Natural killer cell (primary cell): ENCODE data around the gene PML. TPM values are rescaled to one million over a fixed set of nuclear protein-coding genes. Genes with fewer than 3 reads are reported as not detected.

Experiments
- ATAC-seq, 3 donors: fragments of 150-1000 bp in 2 of 3; fragments of 200-7000 bp in 1 of 3; cut with Tn5 transposase; 1 replicate in 1 of 3; 2 replicates in 2 of 3; pipeline ENCODE4 v1.10.0; 2021; ENCODE audit warnings: mild to moderate bottlenecking in 2 of 3, moderate library complexity in 2 of 3
- DNase-seq, 2 donors: peaks; one replicate each; pipeline versions ENCODE4 v3.0.0 to v3.0.0-alpha.2; 2013 to 2021; ENCODE audit warnings: mixed read lengths in 1 of 2
- H3K27ac ChIP-seq: one replicate; pipeline ENCODE4 v1.5.1; 2013; ENCODE audit warnings: mild to moderate bottlenecking, low read length
- H3K27me3 ChIP-seq: one replicate; pipeline ENCODE4 v1.6.1; 2013; ENCODE audit warnings: low read length; ENCODE audit not compliant: control insufficient read depth, insufficient read depth
- H3K36me3 ChIP-seq: one replicate; pipeline ENCODE4 v1.6.1; 2013; ENCODE audit warnings: low read length; ENCODE audit not compliant: control insufficient read depth, insufficient read depth
- H3K4me1 ChIP-seq: one replicate; pipeline ENCODE4 v1.6.1; 2013; ENCODE audit warnings: low read length; ENCODE audit not compliant: control insufficient read depth, insufficient read depth
- H3K4me3 ChIP-seq: one replicate; pipeline ENCODE4 v1.5.1; 2013; ENCODE audit warnings: low read length
- H3K9me3 ChIP-seq: one replicate; pipeline ENCODE4 v1.6.1; 2013; ENCODE audit warnings: low read length; ENCODE audit not compliant: control insufficient read depth, insufficient read depth
- H3K27ac Mint-ChIP-seq, 2 donors: one replicate each; pipeline ENCODE4 v1.8.0; 2022; ENCODE audit warnings: mild to moderate bottlenecking in 2 of 2, mixed read lengths in 2 of 2, moderate library complexity in 1 of 2
- H3K27me3 Mint-ChIP-seq, 2 donors: one replicate each; pipeline ENCODE4 v1.8.0; 2022; ENCODE audit warnings: low read depth in 2 of 2, mixed read lengths in 2 of 2
- H3K36me3 Mint-ChIP-seq: one replicate; pipeline ENCODE4 v1.8.0; 2022; ENCODE audit warnings: mixed read lengths
- H3K4me1 Mint-ChIP-seq, 2 donors: one replicate each; pipeline ENCODE4 v1.8.0; 2022; ENCODE audit warnings: mixed read lengths in 2 of 2
- H3K4me3 Mint-ChIP-seq: one replicate; pipeline ENCODE4 v1.8.0; 2022; ENCODE audit warnings: mild to moderate bottlenecking, moderate library complexity, mixed read lengths
- H3K9me3 Mint-ChIP-seq, 2 donors: one replicate each; pipeline ENCODE4 v1.8.0; 2022; ENCODE audit warnings: mixed read lengths in 2 of 2
- CTCF ChIP-seq: fragments of 200-600 bp; IDR thresholded peaks from one replicate; pipeline ENCODE4 v1.8.0; 2022; ENCODE audit warnings: antibody characterized with exemption
- WGBS: methylation state at CpG from one replicate; pipeline ENCODE4 v1.1.7; 2013; ENCODE audit warnings: missing lambda C conversion rate; ENCODE audit not compliant: insufficient coverage; 5-methylcytosine and 5-hydroxymethylcytosine counted together
- intact Hi-C: fragments of 100-400 bp; cut with micrococcal nuclease; formaldehyde crosslinking; loops from one replicate; pipeline ENCODE4 v1.14.2; 2022
- total RNA-seq, 4 donors: library from RNA; stranded (reverse); fragments of 120-200 nt in 1 of 4; gene quantifications; one replicate each; pipeline versions ENCODE4 v1.2.3 to v1.2.4, GENCODE V29; 2013 to 2022

The PML gene
- total RNA-seq, 3 donors from 2014 or later (not counting 1 experiment from before 2014, with no cell fraction given): 65.8 to 68.7 (median 67.6) TPM

GRCh38 chr15:74037171-74038117 lies 42.9 kb downstream of the PML start:
- Histone ChIP-seq H3K4me3 (no peak overlapping the region), H3K9me3 (no peaks in the 10 kb centered on the region), H3K27me3 (no peaks in the 10 kb centered on the region), H3K36me3 (peaks cover 55% of the 10 kb centered on the region), H3K27ac (no peak overlapping the region), H3K4me1 (no peaks in the 10 kb centered on the region)
- H3K9me3 Mint-ChIP-seq: no peaks in the 10 kb centered on the region
- DNase-seq (no peak), ATAC-seq (no peak)
- WGBS: 96% methylated on average over 21 of the region's 21 CpGs
- peaks cover 0 to 7% of the 10 kb centered on the region in 2 donors for H3K4me1 Mint-ChIP-seq
- no peak for TF ChIP-seq CTCF
- peak overlapping the region in 1 of 2 donors; percentile 23 for H3K27ac Mint-ChIP-seq
- no peaks in the 10 kb centered on the region for H3K36me3 Mint-ChIP-seq
- no peak overlapping the region for H3K4me3 Mint-ChIP-seq
- no peaks in the 10 kb centered on the region for H3K27me3 Mint-ChIP-seq
- intact Hi-C loops: no loop called here

DNA sequence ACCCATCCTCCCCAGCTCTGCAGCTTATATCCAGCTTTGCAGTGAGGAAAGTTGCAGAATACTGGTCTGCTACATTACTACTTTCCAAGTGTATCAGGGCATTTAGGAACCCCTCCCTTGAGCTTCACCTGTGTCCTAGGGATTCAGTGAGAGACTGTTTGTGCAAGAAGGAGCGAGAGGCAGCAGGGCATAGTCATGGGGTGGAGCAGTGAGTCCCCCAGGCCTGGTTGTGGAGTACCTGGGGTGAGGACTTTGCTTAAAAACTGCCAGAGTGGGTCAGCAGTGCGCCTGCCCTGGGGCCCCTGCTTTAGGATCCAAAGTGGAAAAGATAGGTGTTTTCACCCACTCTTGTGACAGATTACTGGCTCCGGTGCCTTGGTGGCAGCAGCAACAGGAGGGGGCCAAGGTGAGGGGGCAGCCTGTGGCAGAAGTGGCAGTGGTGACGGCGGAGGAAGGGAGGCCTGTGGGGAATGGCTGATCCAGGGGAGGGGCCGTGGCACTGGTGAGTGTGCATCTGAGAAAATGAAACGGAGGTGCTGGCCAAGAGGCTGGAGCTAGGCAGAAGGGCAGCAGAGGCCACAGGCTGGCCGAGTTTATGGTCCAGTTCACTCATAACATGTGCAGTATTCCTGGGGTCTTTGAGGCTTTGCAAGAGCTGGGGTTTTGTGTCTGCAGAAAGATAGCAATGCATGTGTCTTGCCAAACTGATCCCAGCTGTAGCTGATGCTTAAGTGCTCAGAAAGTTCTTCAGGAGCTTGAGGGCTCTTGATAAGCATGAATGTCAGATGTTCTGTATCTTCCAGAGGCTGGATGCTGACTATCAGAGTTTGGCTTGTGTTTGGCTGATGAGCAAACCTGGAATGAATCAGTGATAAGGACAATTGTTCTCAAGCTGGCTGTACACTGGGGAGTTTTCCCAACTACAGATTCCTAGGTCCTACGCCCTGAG lies 44.5 kb downstream of the PML start:
- peak overlapping the region; percentile 9 to 51 for H3K27ac Mint-ChIP-seq
- H3K4me1 Mint-ChIP-seq: peaks cover 0 to 7% of the 10 kb centered on the region in 2 donors
- ATAC-seq (no peak), DNase-seq (no peak)
- no peak for TF ChIP-seq CTCF
- intact Hi-C loops: no loop called here
- no peaks in the 10 kb centered on the region for H3K9me3 ChIP-seq
- no peaks in the 10 kb centered on the region for H3K4me1 ChIP-seq
- no peak overlapping the region for H3K27ac ChIP-seq
- H3K36me3 ChIP-seq: peaks cover 47% of the 10 kb centered on the region
- no peak overlapping the region for H3K4me3 Mint-ChIP-seq
- H3K27me3 ChIP-seq: no peaks in the 10 kb centered on the region
- no peaks in the 10 kb centered on the region for H3K36me3 Mint-ChIP-seq
- H3K4me3 ChIP-seq: no peak overlapping the region
- no peaks in the 10 kb centered on the region for H3K9me3 Mint-ChIP-seq
- H3K27me3 Mint-ChIP-seq: no peaks in the 10 kb centered on the region
- 88% methylated on average over 9 of the region's 9 CpGs for WGBS

DNA sequence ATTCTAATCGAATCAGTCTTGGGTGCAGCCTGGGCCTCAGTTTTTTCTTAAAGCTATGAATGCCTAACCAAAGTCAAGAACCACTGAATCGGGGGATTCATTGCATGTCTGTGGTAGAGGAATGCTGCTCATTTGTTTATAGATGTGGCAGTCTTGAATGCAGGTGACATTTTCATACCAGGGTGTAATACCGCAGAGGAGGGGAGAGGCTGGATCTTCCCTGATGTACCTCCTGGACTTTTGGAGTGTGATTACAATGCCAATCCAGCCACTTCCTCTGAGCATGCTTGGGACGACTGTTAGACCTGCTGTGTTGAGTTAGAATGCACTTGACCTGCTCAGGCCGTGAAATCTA lies 45.1 kb downstream of the PML start:
- Histone ChIP-seq H3K27ac (no peak overlapping the region), H3K36me3 (peaks cover 44% of the 10 kb centered on the region), H3K9me3 (no peaks in the 10 kb centered on the region), H3K4me3 (no peak overlapping the region), H3K27me3 (no peaks in the 10 kb centered on the region), H3K4me1 (no peaks in the 10 kb centered on the region)
- no peak for ATAC-seq
- Mint-ChIP-seq H3K9me3 (no peaks in the 10 kb centered on the region), H3K4me1 (peaks cover 0 to 7% of the 10 kb centered on the region in 2 donors), H3K36me3 (no peaks in the 10 kb centered on the region), H3K4me3 (no peak overlapping the region), H3K27me3 (no peaks in the 10 kb centered on the region), H3K27ac (no peak overlapping the region)
- no peak for DNase-seq
- intact Hi-C loops: no loop called here
- TF ChIP-seq CTCF: no peak
- WGBS: 95% methylated on average over 5 of the region's 5 CpGs
